ENCODE data around the gene ADCY9.
A peak's percentile ranks its signal among the peaks of the same experiment; 100 is the strongest.

The ADCY9 gene

GRCh38 chr16:4116325-4117249, at the start of gene ADCY9:
TSS of gene ADCY9 (minus strand) at chr16:4116442. CDS start at chr16:4115442, 1,000 bp downstream.
- Histone ChIP-seq H3K36me3 (ENCODE audit: control insufficient read depth in 2 of 2, insufficient read depth in 1 of 2, low read length in 2 of 2) (no peaks in the 10 kb centered on the region), H3K4me3 (ENCODE audit: low read depth, low read length) (peak within 1 kb of the TSS; percentile 51), H3K9me3 (ENCODE audit: control insufficient read depth, insufficient read depth, low read depth, low read length) (no peaks in the 10 kb centered on the region), H3K27ac (ENCODE audit: extremely low read depth, low read depth, low read length) (peak within 1 kb of the TSS; percentile 48; the same call in 1 of the 2 replicates), H3K4me1 (ENCODE audit: control insufficient read depth, insufficient read depth, low read length) (peaks cover 11% of the 10 kb centered on the region)
- ChIA-PET POLR2A (interaction anchor here (0.6 to 1.5 kb wide), 2 partner anchors 21 to 67 kb away, joined by 3 to 5 read pairs; no protein-coding TSS in a partner anchor), CTCF (interaction anchor here (0.6 to 2.6 kb wide), 2 partner anchors 128 to 137 kb away, joined by 3 to 9 read pairs; no protein-coding TSS in a partner anchor)
- no peak for TF ChIP-seq ATF2 (tag by site-specific recombination; IDR thresholded peaks at IDR 0.05; ENCODE audit: low read depth)
- no peak for TF ChIP-seq KLF9 (tag by site-specific recombination; IDR thresholded peaks at IDR 0.05; ENCODE audit: low read depth)
- TF ChIP-seq GLI4 (tag by site-specific recombination; IDR thresholded peaks at IDR 0.05): no peak
- no peak for TF ChIP-seq ZNF488 (tag by site-specific recombination; IDR thresholded peaks at IDR 0.05)
- TF ChIP-seq SP2 (tag by site-specific recombination; IDR thresholded peaks at IDR 0.05): no peak
- TF ChIP-seq ZNF292 (tag by site-specific recombination; IDR thresholded peaks at IDR 0.05; ENCODE audit: borderline replicate concordance, low read depth): no peak
- TF ChIP-seq ZNF777 (tag by site-specific recombination; IDR thresholded peaks at IDR 0.05; ENCODE audit: borderline replicate concordance): 0 out of 2 replicates have a peak, but pooled peaks have one; percentile 23
- no peak for TF ChIP-seq ZNF558 (tag by site-specific recombination; IDR thresholded peaks at IDR 0.05)
- TF ChIP-seq GFI1B (tag by site-specific recombination; IDR thresholded peaks at IDR 0.05): no peak
- no peak for TF ChIP-seq REPIN1 (tag by site-specific recombination; IDR thresholded peaks at IDR 0.05; ENCODE audit: low read depth)
- TF ChIP-seq ZNF174 (tag by site-specific recombination; IDR thresholded peaks at IDR 0.05): no peak
- no peak for TF ChIP-seq ZNF513 (tag by site-specific recombination; IDR thresholded peaks at IDR 0.05)
- peak; percentile 23; the same call in 1 of the 2 replicates for TF ChIP-seq GLIS1 (tag by site-specific recombination; IDR thresholded peaks at IDR 0.05)
- no peak for TF ChIP-seq ZNF610 (tag by site-specific recombination; IDR thresholded peaks at IDR 0.05; ENCODE audit: borderline replicate concordance)
- TF ChIP-seq ZNF37A (tag by site-specific recombination; IDR thresholded peaks at IDR 0.05): no peak
- no peak for TF ChIP-seq ZNF707 (tag by site-specific recombination; IDR thresholded peaks at IDR 0.05)
- no peak for TF ChIP-seq ZNF660 (tag by site-specific recombination; IDR thresholded peaks at IDR 0.05)
- no peak for TF ChIP-seq ZBTB1 (tag by site-specific recombination; IDR thresholded peaks at IDR 0.05)
- no peak for TF ChIP-seq ZNF548 (tag by site-specific recombination; IDR thresholded peaks at IDR 0.05)
- TF ChIP-seq ZNF585B (tag by site-specific recombination; IDR thresholded peaks at IDR 0.05): no peak
- TF ChIP-seq ZNF670 (tag by site-specific recombination; IDR thresholded peaks at IDR 0.05; ENCODE audit: low read depth): no peak
- no peak for TF ChIP-seq EGR2 (tag by site-specific recombination; IDR thresholded peaks at IDR 0.05; ENCODE audit: low read depth)
- 0 out of 2 replicates have a peak, but pooled peaks have one; percentile 27 for TF ChIP-seq ZBTB48 (tag by site-specific recombination; IDR thresholded peaks at IDR 0.05)
- no peak for TF ChIP-seq ZNF518A (tag by site-specific recombination; conservative IDR thresholded peaks at IDR 0.05; ENCODE audit: low read depth)
- no peak for TF ChIP-seq ZNF138 (tag by site-specific recombination; IDR thresholded peaks at IDR 0.05; ENCODE audit: borderline replicate concordance)
- TF ChIP-seq ZBTB44 (tag by site-specific recombination; IDR thresholded peaks at IDR 0.05): no peak
- TF ChIP-seq ZNF133 (tag by site-specific recombination; IDR thresholded peaks at IDR 0.05): no peak
